Stimulated activated CD4-positive, alpha-beta T cell treated with anti-CD3 and anti-CD28 coated beads, Interleukin-15, amount 100 ng/mL, for 24 hours (primary cell): ENCODE measurements around the gene KRT10.
A peak's percentile ranks its signal among the peaks of the same experiment; 100 is the strongest.
"Not testable (repeated sequence)": the region's sequence is repeated elsewhere in the genome, so short reads cannot be mapped to it uniquely, and the experiment has no call there.

Source experiments
- DNase-seq: peaks from one replicate; pipeline ENCODE4 v3.0.0-alpha.2; 2020

Gene KRT10

DNA sequence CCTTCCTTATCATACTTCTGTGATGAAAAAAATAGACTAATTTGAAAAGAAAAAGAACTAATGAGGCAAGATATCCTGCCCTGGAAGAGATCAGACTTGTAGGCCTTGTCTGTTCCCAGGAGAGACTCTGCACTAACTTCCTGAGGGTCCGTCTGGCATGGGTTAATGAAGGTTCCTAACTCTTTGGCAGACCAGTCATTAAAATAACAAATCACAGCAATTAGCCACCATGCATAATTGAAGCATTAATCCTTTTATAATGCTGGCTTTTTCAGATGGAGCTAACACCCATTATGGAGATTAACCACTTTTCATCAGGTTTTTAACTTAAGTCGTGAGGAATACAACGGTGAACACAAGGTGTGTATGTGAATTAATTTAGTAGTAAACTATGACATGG, 10.4 kb upstream of the KRT10 start:
- DNase-seq: no peak

DNA sequence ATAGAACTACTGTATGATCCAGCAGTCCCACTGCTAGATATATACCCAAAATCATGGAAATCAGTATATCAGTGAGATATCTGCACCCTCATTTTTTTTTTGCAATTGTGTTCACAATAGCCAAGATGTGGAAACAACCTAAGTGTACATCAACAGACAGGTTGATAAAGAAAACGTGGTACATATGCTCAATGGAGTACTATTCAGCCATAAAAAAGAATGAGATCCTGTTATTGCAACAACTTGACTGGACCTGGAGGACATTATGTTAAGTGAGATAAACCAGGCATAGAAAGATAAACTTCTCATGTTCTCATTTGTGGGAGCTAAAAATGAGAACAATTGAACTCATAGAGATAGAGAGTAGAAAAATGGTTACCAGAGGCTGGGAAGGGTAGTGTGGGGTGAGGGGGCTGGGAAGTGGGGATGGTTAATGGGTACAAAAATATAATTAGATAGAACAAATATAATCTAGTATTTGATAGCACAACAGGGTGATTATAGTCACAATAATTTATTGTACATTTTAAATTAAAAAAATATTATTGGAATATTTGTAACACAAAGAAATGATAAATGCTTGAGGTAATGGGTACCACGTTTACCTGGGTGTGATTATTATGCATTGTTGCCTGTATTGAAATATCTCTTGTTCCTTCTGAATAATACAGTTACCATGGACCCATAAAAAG, 7.8 kb upstream of the KRT10 start:
- no peak for DNase-seq

DNA sequence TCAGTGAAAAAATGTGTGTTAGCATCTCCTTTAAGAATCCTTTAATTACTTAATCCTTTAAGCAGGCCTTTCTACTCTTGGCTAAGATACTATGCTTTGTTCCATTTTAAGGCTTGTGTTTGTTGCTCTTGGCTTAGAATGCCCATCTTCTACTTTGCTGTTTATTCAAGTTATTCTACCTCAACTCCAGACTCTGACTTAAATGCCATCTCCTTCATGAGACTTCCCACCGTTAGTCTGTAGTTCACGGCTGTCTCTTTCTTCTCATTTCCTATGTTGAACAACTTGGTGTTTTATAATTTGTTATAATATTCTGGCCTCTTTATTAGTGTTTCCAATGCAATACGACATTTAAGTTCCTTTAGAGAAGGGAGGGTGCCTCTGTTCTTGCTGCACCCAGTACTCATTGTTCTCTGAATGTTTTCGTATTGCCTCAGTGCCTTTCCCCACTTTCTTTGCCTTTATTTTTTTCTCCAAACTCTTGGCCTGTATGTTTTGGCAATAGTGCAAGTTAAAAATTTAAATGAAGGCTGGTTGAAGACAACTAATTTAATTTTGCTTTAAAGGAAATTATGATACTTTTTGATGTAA, 6.1 kb upstream of the KRT10 start:
- DNase-seq: no peak

DNA sequence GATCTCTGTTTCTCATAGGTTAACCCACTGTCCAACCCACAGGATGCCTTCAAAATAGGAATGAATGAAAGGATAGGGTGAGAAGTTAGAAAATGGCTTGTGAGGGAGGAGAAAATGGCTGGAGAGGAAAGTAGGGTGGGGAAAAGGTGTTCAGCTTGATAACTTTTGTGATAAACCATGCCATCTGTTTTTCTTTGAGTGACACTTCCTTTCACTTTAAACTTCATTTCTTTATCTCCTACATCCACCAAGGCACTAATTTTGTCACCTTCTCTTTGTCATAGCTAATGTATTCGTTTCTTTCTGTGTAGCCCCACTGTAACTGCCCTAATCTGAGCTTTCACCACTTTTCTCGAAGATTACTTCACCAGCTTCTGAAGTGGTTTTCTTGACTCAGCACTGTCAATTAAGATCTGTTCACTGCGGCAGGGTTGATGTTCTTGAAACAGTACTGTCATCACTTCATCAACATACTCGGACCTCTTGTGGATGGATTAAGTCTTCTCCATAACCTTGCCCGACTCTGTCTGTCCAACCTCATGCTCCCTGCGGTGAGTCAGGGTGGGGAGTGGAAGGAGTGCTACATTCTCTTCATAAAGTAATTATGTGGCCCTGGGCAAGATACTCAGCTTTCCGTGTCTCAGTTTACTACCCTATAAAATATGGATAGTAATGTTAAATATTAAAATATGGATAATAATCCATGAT, 5.5 kb upstream of the KRT10 start:
- no peak for DNase-seq

DNA sequence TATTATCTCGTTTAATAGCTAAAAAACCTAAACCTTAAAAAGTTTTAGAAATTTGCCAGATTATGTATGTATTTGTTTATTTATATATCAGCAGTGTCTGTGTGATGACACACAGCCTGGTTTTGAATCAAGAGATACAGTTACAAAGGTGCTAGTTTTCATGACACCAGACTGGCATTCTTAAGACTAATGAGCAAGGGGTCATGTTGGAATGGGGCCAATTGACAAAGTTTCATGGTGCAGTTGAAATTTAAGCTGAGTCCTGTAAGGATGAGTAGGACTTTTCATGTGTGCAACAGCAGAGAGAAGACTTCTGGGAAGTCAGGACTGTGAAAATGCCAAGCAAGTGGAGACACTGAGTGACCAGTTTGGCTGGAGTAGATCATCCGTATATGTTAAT, 3.2 kb upstream of the KRT10 start:
- DNase-seq: no peak

DNA sequence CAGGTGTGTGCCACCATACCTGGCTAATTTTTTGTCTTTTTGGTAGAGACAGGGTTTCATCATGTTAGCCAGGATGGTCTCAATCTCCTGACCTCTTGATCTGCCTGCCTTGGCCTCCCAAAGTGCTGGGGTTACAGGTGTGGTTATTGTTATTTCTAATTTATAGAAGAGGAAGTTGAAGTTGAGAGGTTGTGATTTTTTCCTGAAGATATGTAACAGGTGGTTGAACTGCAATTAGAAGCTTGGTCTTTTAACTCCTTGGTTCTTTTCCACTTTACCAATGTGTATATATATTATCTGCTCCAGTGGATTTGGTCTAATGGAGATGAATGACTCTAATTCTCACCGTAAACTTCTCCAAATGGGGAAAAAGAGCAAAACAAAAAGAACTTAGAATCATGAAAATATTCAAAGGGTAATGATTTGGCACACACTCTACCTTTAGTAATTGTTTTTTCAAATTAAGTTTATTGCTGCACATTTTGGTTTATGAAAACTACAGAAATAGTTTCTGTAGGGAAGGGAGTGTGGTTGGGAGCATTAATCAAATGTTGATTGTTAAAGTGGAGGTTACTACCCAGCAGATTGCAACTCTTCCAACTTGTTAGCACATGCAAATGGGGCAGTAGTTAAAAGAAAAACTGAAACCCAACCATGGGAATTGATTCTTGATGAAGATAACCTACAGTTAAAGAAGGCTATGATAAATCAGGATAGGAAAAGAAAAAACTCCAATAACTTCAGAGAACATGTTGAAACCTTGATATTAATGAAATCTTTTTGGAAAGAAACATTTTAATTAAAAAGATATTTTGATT, 1.8 kb upstream of the KRT10 start:
- no peak for DNase-seq

DNA sequence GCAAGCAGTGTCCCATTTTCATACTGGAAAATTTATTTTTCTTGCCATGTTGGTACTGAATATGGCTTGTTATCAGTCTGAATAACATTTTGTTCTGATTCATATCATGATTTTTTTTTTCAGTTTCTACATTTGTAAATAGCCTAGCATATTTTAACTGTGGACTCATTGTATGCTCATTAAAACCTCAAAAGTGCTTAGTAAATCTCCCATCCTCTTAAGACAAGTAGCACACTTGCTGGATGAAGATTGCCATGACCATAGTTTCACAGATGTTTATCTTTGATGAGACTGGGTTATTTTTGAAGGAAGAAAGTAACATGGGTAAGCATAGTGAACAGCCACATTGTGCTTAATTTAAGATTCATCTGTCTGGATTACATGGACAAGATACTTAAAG, 878 bp downstream of the KRT10 start:
- no peak for DNase-seq

DNA sequence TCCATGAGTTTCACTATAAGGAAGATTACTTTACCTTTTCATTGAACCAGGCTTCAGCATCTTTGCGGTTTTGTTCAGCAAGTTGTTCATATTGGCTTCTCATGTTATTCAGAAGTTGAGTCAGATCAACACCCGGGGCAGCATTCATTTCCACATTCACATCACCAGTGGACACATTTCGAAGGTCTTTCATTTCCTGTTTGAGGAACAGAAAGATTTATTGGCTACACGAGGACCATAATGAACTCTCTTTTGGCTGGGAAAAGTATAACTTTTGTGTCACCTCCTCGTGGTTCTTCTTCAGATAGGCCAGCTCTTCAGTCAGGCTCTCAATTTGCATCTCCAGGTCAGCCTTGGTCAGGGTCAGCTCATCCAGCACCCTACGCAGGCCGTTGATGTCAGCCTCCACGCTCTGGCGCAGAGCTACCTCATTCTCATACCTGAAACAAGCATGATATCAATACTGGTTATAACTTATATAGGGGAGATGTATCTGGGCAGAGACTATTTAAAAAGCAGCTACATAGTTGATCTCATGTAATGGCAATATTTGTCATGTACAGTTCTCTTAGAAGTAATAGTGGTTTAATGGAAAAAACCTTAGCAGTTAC, 2.1 kb downstream of the KRT10 start:
- no peak for DNase-seq

DNA sequence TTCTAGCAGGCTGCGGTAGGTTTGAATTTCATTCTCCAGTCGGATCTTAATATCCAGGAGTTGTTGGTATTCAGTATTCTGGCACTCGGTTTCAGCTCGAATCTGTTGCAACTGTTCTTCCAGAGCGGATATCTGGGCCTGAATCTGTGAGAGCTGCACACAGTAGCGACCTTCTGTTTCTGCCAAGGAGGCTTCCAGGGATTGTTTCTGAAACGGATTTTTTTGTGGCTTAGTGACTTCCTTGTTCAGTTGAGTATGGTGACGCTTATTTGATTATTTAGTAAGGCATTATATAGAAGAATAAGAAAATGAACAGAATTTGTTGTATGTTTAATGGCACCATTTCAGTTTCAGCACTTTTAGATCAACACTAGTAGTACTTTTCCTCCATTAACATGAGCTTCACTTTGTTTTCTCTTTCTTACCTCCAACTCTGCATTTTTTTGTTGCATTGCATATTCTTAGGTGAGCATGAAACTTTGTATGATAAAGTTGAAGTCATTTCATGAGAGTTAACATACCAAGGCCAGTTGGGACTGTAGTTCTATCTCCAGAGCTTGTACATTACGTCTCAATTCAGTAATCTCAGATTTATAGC, 2.8 kb downstream of the KRT10 start:
- no peak for DNase-seq

DNA sequence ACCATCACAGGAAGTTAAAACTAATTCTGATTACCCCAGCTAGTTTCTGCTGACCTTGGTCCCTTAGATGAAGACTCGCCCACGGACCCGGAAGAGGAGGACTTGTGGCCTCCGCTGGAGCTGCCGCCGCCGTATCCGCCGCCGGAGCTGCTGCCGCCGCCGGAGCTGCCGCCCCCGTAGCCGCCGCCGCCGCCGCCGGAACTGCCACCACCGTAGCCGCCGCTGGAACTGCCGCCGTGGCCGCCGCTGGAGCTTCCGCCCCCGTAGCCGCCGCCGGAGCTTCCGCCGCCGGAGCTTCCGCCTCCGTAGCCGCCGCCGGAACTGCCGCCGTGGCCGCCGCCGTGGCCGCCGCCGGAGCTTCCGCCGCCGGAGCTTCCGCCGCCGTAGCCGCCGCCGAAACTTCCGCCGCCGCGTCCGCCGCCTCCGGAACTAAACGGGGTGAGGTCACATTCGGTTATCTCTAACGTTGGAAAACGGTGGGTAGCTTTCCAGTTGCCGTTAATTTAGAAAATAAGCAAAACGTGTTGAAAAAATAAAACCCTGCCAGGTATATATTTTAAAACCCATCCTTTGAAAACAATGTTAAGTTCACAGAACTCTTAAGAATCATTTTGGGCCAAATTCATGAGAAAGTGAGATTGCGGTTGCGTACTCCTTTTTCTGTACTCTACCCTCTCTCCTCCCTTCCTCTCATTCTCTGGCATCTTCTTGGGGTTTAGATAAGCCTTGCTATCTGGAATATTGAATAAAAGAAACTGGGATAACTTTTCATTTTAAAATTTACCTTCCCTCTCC, 3.5 kb downstream of the KRT10 start:
- peak; percentile 87 for DNase-seq

DNA sequence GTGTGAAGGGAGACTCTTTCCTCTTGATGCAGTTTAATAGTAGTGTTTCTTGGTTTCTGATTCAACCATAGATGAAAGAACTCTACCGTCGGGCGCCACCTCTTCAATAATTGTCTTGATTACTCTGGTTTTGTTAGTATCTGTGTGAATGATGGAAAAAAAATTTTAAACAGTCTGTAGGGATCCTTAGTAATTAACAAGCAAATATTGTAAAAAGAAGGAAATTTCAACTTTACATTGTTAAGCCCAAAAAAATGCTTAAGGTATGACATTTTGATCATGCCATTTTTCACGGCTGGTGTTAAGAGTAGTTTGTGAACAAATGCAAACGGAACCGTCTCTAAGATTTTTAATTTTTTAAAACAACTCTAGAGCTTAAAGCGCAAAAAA, 4.1 kb downstream of the KRT10 start:
- no peak for DNase-seq

DNA sequence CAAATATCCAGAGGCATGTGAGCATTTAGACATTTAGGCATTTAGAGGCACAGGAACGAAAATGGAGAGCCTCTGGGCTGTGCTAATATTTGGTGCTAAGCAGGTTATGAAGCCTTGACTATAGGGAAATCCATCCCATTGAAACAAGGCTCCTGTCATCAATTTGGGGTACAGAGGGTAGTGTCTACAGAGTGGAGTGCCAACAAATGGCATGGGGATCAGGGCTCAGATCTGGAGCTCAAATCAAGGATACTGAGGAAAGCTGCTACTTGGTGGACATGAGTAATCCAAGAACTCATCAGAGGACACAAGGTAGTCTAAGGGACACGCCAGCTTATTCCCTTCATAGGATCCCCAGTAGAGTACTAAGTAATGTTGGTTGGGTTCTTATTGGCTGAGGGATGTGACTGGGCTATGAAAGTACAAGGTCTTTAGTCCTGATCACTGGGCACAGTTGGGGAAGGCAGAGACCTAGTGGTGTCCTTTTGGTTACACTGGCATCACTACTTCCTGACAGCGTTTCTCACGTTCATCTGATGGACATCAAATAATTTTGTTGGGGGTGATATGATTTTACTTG, 5.2 kb downstream of the KRT10 start:
- no peak for DNase-seq

DNA sequence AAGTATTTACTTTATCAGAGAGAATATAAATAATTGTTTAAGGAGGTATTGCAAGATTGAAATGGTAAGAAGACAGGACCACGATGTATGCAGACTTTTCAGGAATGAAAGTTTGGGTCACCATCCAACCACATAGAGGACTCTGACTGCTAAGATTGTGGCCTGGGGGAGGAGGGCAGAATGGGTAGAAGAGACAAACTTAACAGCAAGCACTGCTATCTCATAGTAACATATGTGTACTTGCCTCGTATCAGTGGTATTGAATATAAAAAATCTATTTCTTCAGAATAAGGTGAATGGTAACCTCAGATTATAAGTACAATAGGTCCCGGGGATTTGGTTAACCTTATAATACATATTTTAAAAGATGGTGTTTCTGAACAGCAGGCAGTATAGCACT, 5.8 kb downstream of the KRT10 start:
- DNase-seq: no peak

DNA sequence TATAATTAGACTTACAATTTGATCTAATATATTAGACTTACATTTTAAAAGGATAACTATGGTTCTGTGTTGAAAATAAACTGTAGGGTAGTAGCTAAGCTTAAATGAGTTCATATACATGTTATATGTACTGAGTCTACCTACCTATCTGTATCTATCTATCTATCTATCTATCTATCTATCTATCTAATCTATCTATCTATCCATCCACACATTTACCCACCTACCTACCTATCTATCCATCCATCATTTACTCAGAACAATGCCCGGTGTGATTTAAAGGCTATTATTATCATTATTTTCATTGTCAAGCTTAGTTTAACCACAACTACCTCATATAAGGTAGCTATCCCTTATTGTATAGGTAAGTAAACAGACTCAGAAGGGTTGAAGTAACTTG, 7.0 kb downstream of the KRT10 start:
- DNase-seq: no peak

DNA sequence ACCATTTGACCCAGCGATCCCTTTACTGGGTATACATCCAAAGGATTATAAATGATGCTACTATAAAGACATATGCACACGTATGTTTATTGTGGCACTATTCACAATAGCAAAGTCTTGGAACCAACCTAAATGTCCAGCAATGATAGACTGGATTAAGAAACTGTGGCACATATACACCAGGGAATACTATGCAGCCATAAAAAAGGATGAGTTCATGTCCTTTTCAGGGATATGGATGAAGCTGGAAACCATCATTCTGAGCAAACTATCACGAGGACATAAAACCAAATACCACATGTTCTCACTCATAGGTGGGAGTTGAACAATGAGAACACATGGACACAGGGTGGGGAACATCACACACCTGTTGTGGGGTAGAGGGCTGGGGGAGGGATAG, 7.8 kb downstream of the KRT10 start:
- not testable (repeated sequence) for DNase-seq

DNA sequence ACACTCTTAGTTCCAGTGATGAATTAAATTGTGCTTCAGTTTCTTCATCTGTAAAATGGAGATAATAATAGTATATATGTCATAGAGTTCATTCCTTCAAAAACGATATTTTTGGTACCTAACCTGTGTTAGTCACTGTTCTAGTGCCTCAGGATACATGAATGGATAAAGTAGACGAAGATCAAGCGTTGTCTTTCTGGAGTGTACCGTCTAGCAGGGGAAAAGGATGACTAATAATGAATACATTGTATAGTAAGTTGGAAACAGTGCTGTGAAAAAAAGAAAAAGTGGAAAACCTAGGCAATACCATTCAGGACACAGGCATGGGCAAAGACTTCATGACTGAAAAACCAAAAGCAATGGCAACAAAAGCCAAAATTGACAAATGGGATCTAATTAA, 8.6 kb downstream of the KRT10 start:
- DNase-seq: no peak

DNA sequence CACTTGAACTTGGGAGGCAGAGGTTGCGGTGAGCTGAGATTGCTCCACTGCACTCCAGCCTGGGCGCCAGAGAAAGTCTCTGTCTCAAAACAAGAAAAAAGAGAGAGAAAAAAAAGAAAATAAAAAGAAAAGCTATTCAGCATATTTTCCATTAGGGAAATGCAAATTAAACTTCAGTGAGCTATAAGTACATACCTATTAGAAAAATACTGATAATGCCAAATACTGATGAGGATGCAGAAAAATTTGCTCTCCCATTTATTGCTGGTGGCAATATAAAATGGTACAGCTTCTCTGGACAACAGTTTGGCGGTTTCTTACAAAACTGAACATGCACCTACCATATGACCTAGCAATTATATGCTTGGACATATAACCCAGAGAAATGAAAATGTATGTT, 9.8 kb downstream of the KRT10 start:
- DNase-seq: no peak

DNA sequence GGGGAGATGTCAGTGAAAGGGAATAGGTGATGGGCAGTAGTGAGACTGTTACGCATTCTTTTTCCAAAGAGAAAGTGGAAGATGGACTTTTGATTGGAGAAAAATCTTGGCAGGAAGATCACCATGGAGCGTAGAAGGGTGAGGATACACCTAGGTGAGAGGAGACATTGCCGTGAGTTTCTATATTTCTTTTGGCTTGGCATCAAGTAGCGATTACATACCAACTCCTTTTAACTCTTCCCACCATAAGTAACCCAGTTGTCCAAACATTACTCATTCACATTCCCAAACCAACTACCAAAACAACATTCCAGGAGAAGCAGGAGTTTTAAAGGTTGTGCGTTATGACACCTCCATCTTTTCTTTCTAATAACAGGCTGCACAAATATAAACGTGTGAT, 11.9 kb downstream of the KRT10 start:
- DNase-seq: no peak

DNA sequence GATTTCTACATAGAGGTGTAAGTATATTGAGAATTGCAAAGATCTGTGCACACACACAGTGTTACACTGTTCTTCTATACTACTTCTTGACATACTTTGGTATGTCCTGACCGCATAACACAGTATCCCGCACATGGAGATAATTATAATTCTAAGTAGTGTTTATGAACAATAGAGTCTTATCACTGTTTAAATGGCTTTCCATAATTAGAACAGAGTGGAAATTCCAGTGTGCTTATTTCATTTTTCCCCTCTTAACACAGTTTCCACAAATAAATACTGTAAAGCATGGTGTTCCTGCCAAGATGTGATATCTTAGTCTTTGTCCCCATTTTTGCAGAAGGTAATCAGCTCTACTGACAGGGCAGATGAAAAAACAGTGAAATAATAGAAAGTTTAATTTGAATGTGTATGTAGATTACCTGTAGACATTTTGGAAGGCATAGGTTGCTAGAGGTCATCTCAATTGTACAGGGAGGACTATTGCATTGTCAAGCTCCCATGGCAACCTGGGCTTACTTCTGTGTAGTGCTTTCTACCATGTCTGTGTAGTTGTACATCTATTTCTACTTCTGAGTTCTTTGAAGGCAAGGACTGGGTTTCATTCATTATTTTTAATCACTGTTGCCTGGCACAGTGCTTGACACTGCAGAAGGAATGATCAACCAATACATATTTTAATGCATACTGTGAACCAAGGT, 12.5 kb downstream of the KRT10 start:
- DNase-seq: no peak

DNA sequence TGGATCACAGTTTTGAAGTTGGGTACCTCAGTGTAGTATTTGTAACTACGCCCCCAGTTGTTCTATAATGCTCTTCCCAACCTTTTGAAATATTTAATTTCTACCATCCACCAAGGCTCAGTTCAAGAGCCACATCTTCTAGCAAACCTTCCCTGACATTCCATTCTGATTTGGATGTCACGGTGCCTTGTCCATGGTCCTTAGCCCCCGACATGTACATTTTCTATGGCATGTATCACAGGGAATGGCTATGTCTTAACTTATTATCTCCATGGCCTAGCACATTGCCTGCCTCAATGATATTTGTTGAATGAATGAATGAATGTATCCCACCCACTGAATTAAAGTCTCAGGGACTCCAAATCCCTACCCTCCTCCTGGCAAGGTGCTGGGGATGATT, 16.3 kb downstream of the KRT10 start:
- DNase-seq: no peak

DNA sequence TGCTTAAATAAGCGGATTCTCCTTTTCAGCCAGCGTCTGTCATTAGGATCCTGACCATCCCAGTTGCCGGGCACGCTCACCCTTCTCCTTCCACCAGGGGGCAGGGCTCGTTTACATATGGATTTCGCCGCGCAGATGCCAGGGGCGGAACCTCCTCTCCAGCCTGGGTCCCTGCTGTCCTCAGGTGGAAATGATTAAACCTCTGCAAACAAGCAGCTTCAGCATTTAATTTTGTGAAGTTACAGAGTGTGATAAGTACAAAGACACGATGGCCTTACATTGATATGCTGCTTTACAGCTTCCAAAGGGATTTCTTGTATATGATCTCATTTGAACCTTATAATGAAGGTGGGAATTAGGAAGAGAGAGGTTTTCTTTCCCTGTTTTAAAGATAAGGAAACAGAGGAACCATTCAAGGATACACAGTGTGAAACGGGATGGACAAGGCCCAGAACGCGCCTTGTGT, 18.8 kb downstream of the KRT10 start:
- peak; percentile 87 for DNase-seq
